Sigmoid colon (tissue), 4 donors: ENCODE measurements around the gene TENM3.

ENCODE experiments used
- CTCF ChIP-seq, 4 experiments: fragments of 450-650 bp in 3 of 4; fragments of 200-600 bp in 1 of 4; IDR thresholded peaks; one replicate each; pipeline ENCODE4 v1.5.1; 2016 to 2019; ENCODE audit warnings: antibody characterized with exemption in 4 of 4, mild to moderate bottlenecking in 3 of 4, moderate library complexity in 2 of 4
- EP300 ChIP-seq, 4 donors: sonication (generic); formaldehyde crosslinking; IDR thresholded peaks; one replicate each; pipeline ENCODE4 v1.6.1; 2017; ENCODE audit warnings: antibody characterized with exemption in 4 of 4

GRCh38 chr4:182808673-182809416, 565.6 kb downstream of the TENM3 start:
- TF ChIP-seq CTCF (IDR thresholded peaks at IDR 0.05): no peak
- TF ChIP-seq EP300 (IDR thresholded peaks at IDR 0.05): no peak
